OCI-LY1 (cell line): ENCODE results near the gene U2SURP.

Experiments
- EZH2 ChIP-seq: fragments of 200-600 bp; sonication (generic), shearing (Covaris generic); IDR thresholded peaks from 2 replicates; pipeline ENCODE4 v1.8.0; 2017; ENCODE audit warnings: borderline replicate concordance, mixed run types, mild to moderate bottlenecking, antibody characterized with exemption, low read length, moderate library complexity, mixed read lengths
- TF ChIP-seq, protein P1 (sequence below): fragments of 200-600 bp; sonication (generic), shearing (Covaris generic); IDR thresholded peaks from 2 replicates; pipeline ENCODE4 v1.5.1; 2017; ENCODE audit warnings: mild to moderate bottlenecking, antibody characterized with exemption, low read length, moderate library complexity, mixed read lengths

- TF ChIP-seq, protein P1, sequence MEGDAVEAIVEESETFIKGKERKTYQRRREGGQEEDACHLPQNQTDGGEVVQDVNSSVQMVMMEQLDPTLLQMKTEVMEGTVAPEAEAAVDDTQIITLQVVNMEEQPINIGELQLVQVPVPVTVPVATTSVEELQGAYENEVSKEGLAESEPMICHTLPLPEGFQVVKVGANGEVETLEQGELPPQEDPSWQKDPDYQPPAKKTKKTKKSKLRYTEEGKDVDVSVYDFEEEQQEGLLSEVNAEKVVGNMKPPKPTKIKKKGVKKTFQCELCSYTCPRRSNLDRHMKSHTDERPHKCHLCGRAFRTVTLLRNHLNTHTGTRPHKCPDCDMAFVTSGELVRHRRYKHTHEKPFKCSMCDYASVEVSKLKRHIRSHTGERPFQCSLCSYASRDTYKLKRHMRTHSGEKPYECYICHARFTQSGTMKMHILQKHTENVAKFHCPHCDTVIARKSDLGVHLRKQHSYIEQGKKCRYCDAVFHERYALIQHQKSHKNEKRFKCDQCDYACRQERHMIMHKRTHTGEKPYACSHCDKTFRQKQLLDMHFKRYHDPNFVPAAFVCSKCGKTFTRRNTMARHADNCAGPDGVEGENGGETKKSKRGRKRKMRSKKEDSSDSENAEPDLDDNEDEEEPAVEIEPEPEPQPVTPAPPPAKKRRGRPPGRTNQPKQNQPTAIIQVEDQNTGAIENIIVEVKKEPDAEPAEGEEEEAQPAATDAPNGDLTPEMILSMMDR: peak; percentile 75
- no peak for TF ChIP-seq EZH2
These were observed 15.1 kb downstream of the U2SURP start for GRCh38 chr3:143016321-143016972.
